GM18870 (cell line): ENCODE data around the gene PFN3.
"Not testable (repeated sequence)": the region's sequence is repeated elsewhere in the genome, so short reads cannot be mapped to it uniquely, and the experiment has no call there.

Experiments used
- ATAC-seq: cut with Tn5 transposase; IDR thresholded peaks from one replicate; pipeline ENCODE4 v1.9.1; 2021; ENCODE audit warnings: moderate library complexity; ENCODE audit not compliant: unreplicated experiment

The PFN3 gene

GRCh38 chr5:177375516-177375915 is 24.9 kb downstream of the PFN3 start:
- not testable (repeated sequence) for ATAC-seq

- ATAC-seq = no peak
Measured at GRCh38 chr5:177374211-177374610, 26.2 kb downstream of the PFN3 start.

- no peak for ATAC-seq
Measured at GRCh38 chr5:177373806-177374205, 26.7 kb downstream of the PFN3 start.

- no peak for ATAC-seq
Measured at GRCh38 chr5:177372910-177373309, 27.6 kb downstream of the PFN3 start.

- ATAC-seq = no peak
Measured at GRCh38 chr5:177372034-177372896, 28.2 kb downstream of the PFN3 start.

- no peak for ATAC-seq
Measured at GRCh38 chr5:177371120-177372033, 29.1 kb downstream of the PFN3 start.

- no peak for ATAC-seq
Measured at GRCh38 chr5:177370488-177371119, 29.9 kb downstream of the PFN3 start.

- ATAC-seq = no peak
Measured at GRCh38 chr5:177369645-177370440, 30.6 kb downstream of the PFN3 start.

GRCh38 chr5:177368869-177369644 is 31.4 kb downstream of the PFN3 start:
- no peak for ATAC-seq

- no peak for ATAC-seq
Measured at GRCh38 chr5:177367981-177368868, 32.2 kb downstream of the PFN3 start.

- no peak for ATAC-seq
Measured at GRCh38 chr5:177367323-177367848, 33.1 kb downstream of the PFN3 start.

- no peak for ATAC-seq
Measured at GRCh38 chr5:177366528-177367322, 33.7 kb downstream of the PFN3 start.

- ATAC-seq = no peak
Measured at GRCh38 chr5:177365845-177366527, 34.5 kb downstream of the PFN3 start.

GRCh38 chr5:177364159-177364962 is 36.1 kb downstream of the PFN3 start:
- peak; percentile 60 for ATAC-seq

- no peak for ATAC-seq
Measured at GRCh38 chr5:177363565-177363964, 36.9 kb downstream of the PFN3 start.
